HepG2 (cell line): ENCODE measurements around the gene DLL3. TPM values are rescaled to one million over a fixed set of nuclear protein-coding genes. Genes with fewer than 3 reads are reported as not detected.
A peak's percentile ranks its signal among the peaks of the same experiment; 100 is the strongest.

Experiments used
- CREM ChIP-seq, 2 experiments: sonication (generic) in 1 of 2; formaldehyde crosslinking in 1 of 2; IDR thresholded peaks; 2 replicates each; pipeline versions ENCODE4 v1.4.0 to v1.6.1; 2016 to 2020; ENCODE audit warnings: antibody characterized with exemption in 1 of 2, mild to moderate bottlenecking in 1 of 2, missing genetic modification reagents in 1 of 2
- GABPB1 ChIP-seq: IDR thresholded peaks from 2 replicates; pipeline ENCODE4 v1.6.1; 2016; ENCODE audit warnings: mild to moderate bottlenecking, missing genetic modification reagents, moderate library complexity, missing compliant biosample characterization
- JARID2 ChIP-seq: sonication (generic); formaldehyde crosslinking; IDR thresholded peaks from 2 replicates; pipeline ENCODE4 v1.8.1; 2023; ENCODE audit warnings: missing genetic modification reagents, inconsistent platforms; ENCODE audit not compliant: insufficient replicate concordance
- RFX5 ChIP-seq: IDR thresholded peaks from 2 replicates; pipeline ENCODE4 v1.6.1; 2011; ENCODE audit warnings: low read depth, low read length, improper control_type of control experiment
- TARDBP ChIP-seq: sonication (generic); formaldehyde crosslinking; IDR thresholded peaks from 2 replicates; pipeline ENCODE4 v1.8.0; 2022; ENCODE audit warnings: mild to moderate bottlenecking, missing genetic modification reagents
- ZNF317 ChIP-seq: sonication (generic); formaldehyde crosslinking; IDR thresholded peaks from 2 replicates; pipeline ENCODE4 v1.5.0; 2020; ENCODE audit warnings: mild to moderate bottlenecking, missing genetic modification reagents
- ZNF484 ChIP-seq: sonication (generic); formaldehyde crosslinking; IDR thresholded peaks from 2 replicates; pipeline ENCODE4 v1.5.1; 2020; ENCODE audit warnings: mild to moderate bottlenecking, low read depth, missing genetic modification reagents, borderline replicate concordance
- ZNF543 ChIP-seq: sonication (generic); formaldehyde crosslinking; IDR thresholded peaks from 2 replicates; pipeline ENCODE4 v1.4.0; 2020; ENCODE audit warnings: mild to moderate bottlenecking, missing genetic modification reagents
- ZNF549 ChIP-seq: sonication (generic); formaldehyde crosslinking; IDR thresholded peaks from 2 replicates; pipeline ENCODE4 v1.5.0; 2020; ENCODE audit warnings: missing genetic modification reagents
- ZNF564 ChIP-seq: sonication (generic); formaldehyde crosslinking; IDR thresholded peaks from 2 replicates; pipeline ENCODE4 v1.8.1; 2023; ENCODE audit warnings: mild to moderate bottlenecking, missing genetic modification reagents
- polyA plus RNA-seq, 8 experiments: library from polyadenylated mRNA; depleted of rRNA in 3 of 8; stranded (reverse) in 7 of 8; unstranded in 1 of 8; fragments of >200 nt; fragmentation: Illumina TruSeq in 4 of 8; extraction: Trizol in 4 of 8; gene quantifications; 2 replicates each; pipeline versions ENCODE4 v1.2.1 to v1.2.3, GENCODE V29; 2011 to 2016; ENCODE audit warnings: low read depth in 4 of 8, missing spikeins in 1 of 8, mixed read lengths in 1 of 8; ENCODE audit not compliant: insufficient read depth in 1 of 8
- total RNA-seq, 5 experiments: library from RNA; depleted of rRNA; stranded (reverse); fragments of >200 nt; fragmentation: Illumina TruSeq; extraction: Trizol; gene quantifications; 2 replicates each; pipeline ENCODE4 v1.2.3, GENCODE V29; 2016; ENCODE audit warnings: low read depth in 1 of 5
- TF ChIP-seq, protein P1 (sequence below): sonication (generic); formaldehyde crosslinking; IDR thresholded peaks from 2 replicates; pipeline ENCODE4 v1.4.0; 2020; ENCODE audit warnings: missing genetic modification reagents
- TF ChIP-seq, protein P2 (sequence below): sonication (generic); formaldehyde crosslinking; IDR thresholded peaks from 2 replicates; pipeline ENCODE4 v1.8.0; 2022; ENCODE audit warnings: mild to moderate bottlenecking, missing genetic modification reagents; ENCODE audit not compliant: insufficient replicate concordance
- TF ChIP-seq, protein P3 (sequence below): IDR thresholded peaks from 2 replicates; pipeline ENCODE4 v1.6.1; 2016; ENCODE audit warnings: low read depth
- TF ChIP-seq, protein P4 (sequence below): sonication (generic); formaldehyde crosslinking; conservative IDR thresholded peaks from 2 replicates; pipeline ENCODE4 v1.4.0; 2020; ENCODE audit warnings: mild to moderate bottlenecking, missing genetic modification reagents, moderate library complexity
- TF ChIP-seq, protein P5 (sequence below): sonication (generic); formaldehyde crosslinking; IDR thresholded peaks from 2 replicates; pipeline ENCODE4 v1.4.0; 2020; ENCODE audit warnings: mild to moderate bottlenecking, missing genetic modification reagents
- TF ChIP-seq, protein P6 (sequence below): IDR thresholded peaks from 2 replicates; pipeline ENCODE4 v1.6.1; 2016; ENCODE audit warnings: control low read depth

Gene DLL3
- total and polyA plus RNA-seq, 2 of the 13 experiments (the other 11 are each of a cell fraction or from before 2014, with no cell fraction given), result 0.35 to 0.55 TPM

DNA sequence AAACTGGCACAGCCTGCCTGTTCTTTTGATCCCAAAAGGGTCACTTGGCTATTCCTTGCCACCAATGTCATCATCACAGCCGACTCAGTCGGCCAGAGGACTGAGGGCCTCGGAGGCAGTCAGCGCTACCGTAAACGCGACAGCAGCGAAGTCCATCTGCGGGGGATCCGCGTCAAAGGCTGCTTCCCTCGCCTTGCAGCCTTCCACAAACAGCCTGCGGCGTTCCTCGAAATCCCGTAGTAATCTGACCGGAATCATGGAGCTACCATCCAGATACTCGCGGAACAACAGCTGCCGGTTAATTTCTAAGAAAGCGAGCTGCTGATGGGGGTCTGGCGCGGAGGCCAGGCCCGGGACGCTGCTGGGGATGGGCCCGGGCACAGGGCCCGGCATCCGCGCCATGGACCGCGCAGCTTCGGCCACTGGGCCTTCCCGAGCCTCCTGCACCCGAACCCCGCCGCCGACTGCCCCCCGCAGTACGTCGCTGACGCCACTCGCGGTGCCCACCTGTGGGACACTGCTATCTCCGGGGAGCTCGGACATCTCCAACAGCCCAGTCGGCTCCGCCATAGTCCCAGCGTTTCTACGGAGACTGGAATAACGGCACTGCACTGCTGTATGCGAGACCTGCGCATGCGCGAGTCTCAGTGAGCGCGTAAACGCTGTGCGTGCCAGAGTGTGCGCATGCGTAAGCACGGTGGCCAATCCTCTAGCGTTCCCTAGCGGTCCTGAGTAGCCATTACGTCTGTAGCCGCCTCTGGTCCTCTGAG is 33.7 kb downstream of the DLL3 start, which contains the start of gene EID2B (continued):
- TF ChIP-seq GABPB1 (CRISPR knock-in tag) (peak; percentile 72; the same call in 1 of the 2 replicates), RFX5 (no peak), ZNF484 (CRISPR knock-in tag) (no peak), ZNF317 (CRISPR knock-in tag) (no peak), TARDBP (CRISPR knock-in tag) (no peak), CREM (IDR thresholded peaks at IDR 0.05) (no peak), CREM (CRISPR knock-in tag; IDR thresholded peaks at IDR 0.05) (no peak), ZNF543 (CRISPR knock-in tag) (peak; percentile 88; the same call in 1 of the 2 replicates), ZNF564 (no peak), ZNF549 (no peak), JARID2 (CRISPR knock-in tag) (no peak)
- TF ChIP-seq, protein P1, sequence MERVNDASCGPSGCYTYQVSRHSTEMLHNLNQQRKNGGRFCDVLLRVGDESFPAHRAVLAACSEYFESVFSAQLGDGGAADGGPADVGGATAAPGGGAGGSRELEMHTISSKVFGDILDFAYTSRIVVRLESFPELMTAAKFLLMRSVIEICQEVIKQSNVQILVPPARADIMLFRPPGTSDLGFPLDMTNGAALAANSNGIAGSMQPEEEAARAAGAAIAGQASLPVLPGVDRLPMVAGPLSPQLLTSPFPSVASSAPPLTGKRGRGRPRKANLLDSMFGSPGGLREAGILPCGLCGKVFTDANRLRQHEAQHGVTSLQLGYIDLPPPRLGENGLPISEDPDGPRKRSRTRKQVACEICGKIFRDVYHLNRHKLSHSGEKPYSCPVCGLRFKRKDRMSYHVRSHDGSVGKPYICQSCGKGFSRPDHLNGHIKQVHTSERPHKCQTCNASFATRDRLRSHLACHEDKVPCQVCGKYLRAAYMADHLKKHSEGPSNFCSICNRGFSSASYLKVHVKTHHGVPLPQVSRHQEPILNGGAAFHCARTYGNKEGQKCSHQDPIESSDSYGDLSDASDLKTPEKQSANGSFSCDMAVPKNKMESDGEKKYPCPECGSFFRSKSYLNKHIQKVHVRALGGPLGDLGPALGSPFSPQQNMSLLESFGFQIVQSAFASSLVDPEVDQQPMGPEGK (CRISPR knock-in tag), result no peak
- TF ChIP-seq, protein P2, sequence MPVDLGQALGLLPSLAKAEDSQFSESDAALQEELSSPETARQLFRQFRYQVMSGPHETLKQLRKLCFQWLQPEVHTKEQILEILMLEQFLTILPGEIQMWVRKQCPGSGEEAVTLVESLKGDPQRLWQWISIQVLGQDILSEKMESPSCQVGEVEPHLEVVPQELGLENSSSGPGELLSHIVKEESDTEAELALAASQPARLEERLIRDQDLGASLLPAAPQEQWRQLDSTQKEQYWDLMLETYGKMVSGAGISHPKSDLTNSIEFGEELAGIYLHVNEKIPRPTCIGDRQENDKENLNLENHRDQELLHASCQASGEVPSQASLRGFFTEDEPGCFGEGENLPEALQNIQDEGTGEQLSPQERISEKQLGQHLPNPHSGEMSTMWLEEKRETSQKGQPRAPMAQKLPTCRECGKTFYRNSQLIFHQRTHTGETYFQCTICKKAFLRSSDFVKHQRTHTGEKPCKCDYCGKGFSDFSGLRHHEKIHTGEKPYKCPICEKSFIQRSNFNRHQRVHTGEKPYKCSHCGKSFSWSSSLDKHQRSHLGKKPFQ (CRISPR knock-in tag), result no peak
- TF ChIP-seq, protein P3, sequence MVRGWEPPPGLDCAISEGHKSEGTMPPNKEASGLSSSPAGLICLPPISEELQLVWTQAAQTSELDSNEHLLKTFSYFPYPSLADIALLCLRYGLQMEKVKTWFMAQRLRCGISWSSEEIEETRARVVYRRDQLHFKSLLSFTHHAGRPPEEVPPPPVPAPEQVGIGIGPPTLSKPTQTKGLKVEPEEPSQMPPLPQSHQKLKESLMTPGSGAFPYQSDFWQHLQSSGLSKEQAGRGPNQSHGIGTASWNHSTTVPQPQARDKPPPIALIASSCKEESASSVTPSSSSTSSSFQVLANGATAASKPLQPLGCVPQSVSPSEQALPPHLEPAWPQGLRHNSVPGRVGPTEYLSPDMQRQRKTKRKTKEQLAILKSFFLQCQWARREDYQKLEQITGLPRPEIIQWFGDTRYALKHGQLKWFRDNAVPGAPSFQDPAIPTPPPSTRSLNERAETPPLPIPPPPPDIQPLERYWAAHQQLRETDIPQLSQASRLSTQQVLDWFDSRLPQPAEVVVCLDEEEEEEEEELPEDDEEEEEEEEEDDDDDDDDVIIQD (CRISPR knock-in tag), result no peak
- TF ChIP-seq, protein P4, sequence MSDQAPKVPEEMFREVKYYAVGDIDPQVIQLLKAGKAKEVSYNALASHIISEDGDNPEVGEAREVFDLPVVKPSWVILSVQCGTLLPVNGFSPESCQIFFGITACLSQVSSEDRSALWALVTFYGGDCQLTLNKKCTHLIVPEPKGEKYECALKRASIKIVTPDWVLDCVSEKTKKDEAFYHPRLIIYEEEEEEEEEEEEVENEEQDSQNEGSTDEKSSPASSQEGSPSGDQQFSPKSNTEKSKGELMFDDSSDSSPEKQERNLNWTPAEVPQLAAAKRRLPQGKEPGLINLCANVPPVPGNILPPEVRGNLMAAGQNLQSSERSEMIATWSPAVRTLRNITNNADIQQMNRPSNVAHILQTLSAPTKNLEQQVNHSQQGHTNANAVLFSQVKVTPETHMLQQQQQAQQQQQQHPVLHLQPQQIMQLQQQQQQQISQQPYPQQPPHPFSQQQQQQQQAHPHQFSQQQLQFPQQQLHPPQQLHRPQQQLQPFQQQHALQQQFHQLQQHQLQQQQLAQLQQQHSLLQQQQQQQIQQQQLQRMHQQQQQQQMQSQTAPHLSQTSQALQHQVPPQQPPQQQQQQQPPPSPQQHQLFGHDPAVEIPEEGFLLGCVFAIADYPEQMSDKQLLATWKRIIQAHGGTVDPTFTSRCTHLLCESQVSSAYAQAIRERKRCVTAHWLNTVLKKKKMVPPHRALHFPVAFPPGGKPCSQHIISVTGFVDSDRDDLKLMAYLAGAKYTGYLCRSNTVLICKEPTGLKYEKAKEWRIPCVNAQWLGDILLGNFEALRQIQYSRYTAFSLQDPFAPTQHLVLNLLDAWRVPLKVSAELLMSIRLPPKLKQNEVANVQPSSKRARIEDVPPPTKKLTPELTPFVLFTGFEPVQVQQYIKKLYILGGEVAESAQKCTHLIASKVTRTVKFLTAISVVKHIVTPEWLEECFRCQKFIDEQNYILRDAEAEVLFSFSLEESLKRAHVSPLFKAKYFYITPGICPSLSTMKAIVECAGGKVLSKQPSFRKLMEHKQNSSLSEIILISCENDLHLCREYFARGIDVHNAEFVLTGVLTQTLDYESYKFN (CRISPR knock-in tag), result no peak; the same call in 1 of the 2 replicates
- TF ChIP-seq, protein P5, sequence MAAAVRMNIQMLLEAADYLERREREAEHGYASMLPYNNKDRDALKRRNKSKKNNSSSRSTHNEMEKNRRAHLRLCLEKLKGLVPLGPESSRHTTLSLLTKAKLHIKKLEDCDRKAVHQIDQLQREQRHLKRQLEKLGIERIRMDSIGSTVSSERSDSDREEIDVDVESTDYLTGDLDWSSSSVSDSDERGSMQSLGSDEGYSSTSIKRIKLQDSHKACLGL (CRISPR knock-in tag), result 0 out of 2 replicates have a peak, but pooled peaks have one; percentile 55
- TF ChIP-seq, protein P6, sequence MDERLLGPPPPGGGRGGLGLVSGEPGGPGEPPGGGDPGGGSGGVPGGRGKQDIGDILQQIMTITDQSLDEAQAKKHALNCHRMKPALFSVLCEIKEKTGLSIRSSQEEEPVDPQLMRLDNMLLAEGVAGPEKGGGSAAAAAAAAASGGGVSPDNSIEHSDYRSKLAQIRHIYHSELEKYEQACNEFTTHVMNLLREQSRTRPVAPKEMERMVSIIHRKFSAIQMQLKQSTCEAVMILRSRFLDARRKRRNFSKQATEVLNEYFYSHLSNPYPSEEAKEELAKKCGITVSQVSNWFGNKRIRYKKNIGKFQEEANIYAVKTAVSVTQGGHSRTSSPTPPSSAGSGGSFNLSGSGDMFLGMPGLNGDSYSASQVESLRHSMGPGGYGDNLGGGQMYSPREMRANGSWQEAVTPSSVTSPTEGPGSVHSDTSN (CRISPR knock-in tag), result no peak
